Fibroblast of mammary gland (primary cell): ENCODE results near the gene NOXO1.
A peak's percentile ranks its signal among the peaks of the same experiment; 100 is the strongest.
"Not testable (repeated sequence)": the region's sequence is repeated elsewhere in the genome, so short reads cannot be mapped to it uniquely, and the experiment has no call there.

ENCODE experiments used
- DNase-seq: peaks from one replicate; pipeline ENCODE4 v3.0.0-alpha.2; 2010; ENCODE audit warnings: low read depth
- H3K4me3 ChIP-seq: 2 replicates; pipeline ENCODE4 v1.5.1; 2011; ENCODE audit warnings: low read depth, mild to moderate bottlenecking, low read length, moderate library complexity; ENCODE audit not compliant: control insufficient read depth
- CTCF ChIP-seq: conservative IDR thresholded peaks from 2 replicates; pipeline ENCODE4 v1.5.1; 2011; ENCODE audit warnings: low read depth, low read length, inconsistent platforms; ENCODE audit not compliant: control insufficient read depth, insufficient read depth

Gene NOXO1

DNA sequence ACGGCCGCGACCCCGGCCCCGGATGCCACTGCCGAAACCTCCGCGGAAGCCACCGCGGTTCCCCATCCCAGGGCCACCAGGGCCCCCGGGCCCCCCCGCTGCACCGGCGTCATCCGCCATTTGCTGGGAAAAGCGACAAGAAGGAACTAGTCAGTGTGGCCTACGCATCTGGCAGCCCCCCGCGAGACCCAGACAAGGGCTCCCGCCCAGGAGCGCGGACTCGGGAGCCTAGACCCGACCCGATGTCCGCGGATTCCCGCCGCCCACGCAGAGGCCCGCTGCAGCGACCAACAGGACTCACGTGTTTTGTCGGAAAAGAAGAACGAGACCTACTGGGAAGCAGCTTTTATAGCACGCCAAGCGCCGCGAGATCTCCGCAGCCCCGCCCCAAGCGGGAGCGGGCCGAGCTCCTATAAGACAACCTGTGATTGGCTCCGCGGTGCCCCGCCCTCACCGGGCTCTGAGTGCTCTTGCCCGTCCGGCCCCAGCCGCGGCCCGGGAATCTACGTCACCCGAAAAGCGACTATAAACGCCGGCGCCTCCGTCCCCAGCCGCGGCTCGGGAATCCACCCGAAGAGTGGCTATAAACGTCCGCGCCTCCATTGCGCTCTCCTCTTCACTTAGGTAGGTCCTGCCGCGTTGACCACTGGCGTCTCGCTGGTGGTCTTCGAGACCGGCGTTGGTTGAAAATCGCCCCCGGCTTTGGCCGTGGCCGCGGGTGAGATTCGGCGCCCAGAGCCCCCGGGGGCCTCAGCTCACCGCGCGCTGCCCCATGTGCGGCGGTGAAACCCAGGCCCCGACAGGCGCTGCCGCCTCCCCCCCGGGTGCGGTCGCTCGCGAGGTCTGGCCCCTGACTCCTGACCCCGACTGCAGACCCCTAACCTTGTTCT, 16.5 kb downstream of the NOXO1 start, which contains the start of gene RPS2:
RPS2 (minus strand) TSS at position 321 of the 890 bp plus-strand sequence; CDS start at position 120, 201 bp downstream.
- TF ChIP-seq CTCF = no peak
- H3K4me3 ChIP-seq = peak within 1 kb of the TSS; percentile 95
- DNase-seq = peak; percentile 98

DNA sequence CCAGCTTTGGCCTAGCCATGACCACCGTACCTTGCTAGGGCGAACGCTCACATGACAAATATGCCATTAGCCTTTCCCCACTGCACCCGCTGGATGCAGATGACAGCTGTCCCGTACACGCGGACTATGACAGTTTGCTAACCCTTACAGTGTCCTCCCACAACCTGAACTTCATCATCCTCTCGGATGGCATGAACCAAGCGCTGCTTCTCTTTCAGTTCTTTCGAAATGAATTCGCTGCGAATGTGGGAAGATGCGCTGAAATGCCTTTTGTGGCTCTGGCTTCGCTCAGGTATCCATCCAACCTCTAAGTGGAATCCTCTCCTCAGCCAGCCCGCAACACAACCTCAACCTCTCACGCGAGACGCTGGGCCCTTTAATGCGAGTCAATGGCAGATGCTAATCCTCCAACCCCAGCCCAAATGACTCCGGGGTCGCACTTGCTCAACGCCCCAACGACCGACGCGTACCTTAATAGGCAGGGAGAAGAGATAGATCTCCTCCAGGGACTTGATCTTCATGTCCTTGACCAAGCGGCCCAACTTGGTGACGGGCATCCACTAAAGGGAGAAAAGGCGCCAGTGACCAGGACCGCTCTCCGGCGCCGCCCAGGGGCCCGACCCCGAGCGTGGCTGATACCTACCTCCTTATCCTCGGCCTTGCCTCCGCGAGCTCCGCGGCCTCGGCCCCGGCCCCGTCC, 17.3 kb downstream of the NOXO1 start:
- no peak for DNase-seq
- no peak for TF ChIP-seq CTCF
- H3K4me3 ChIP-seq = peak overlapping the region; percentile 95

GRCh38 chr16:1962161-1963153, 18.8 kb downstream of the NOXO1 start:
- DNase-seq = not testable (repeated sequence)
- H3K4me3 ChIP-seq = peak overlapping the region; percentile 95

DNA sequence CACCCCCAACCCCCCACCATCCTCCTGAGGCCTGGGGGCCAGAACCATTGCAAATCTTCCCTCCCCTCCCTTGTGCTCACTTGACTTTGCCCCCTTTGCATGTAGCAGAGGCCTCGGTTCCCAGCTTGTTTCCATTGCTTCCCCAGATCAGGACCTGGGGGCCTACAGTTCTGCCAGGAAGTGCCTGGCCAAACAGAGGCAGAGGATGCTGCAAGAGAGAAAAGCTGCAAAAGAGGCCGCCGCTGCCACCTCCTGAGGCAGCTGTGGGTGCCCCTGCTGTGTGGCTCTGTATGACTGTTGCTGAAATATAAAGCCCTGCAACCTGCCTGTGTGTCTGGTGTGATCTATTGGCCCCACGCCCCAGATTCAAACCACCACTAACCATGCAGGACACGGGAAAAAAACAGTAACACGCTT, 19.6 kb downstream of the NOXO1 start:
- no peak for TF ChIP-seq CTCF
- no peak for DNase-seq
- no peak overlapping the region for H3K4me3 ChIP-seq

- TF ChIP-seq CTCF = no peak
- peak overlapping the region; percentile 79 for H3K4me3 ChIP-seq
- peak; percentile 65 for DNase-seq
Measured at GRCh38 chr16:1960665-1961630, 20.3 kb downstream of the NOXO1 start.

DNA sequence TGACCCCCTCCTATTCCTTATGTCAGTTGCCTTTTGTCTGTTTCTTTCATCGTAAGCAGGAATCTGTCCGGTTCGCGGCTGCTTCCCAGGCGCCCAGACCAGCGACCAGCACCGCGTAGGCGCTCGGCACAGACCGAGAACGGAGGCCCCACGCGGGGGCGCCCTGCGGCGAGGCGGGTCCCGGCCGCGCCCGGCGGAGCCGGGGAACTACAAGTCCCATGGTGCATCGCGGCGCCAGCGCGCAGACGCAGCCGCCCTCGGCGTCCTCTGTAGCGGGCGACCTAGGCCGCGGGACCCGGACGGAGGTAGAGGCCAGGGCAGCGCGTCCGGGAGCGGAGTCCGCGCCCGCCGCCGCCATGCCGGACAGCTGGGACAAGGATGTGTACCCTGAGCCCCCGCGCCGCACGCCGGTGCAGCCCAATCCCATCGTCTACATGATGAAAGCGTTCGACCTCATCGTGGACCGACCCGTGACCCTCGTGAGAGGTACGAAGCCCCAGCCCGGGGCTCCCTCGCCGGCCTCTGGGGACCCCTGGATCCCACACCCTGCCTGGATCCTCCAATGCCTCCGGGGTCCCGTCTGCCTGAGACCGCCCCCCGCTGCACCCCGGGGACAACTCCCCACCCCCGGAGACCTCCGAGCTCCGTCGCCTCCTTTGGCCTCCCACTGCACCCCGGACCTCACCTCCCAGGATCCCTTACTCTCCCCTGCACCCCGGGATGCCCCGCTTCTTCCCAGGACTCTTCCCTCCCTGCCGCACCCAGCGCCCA, 21.8 kb downstream of the NOXO1 start, which contains the start of gene NDUFB10:
NDUFB10 (plus strand) TSS at position 270 of the 771 bp plus-strand sequence; CDS start at position 357, 87 bp downstream.
- TF ChIP-seq CTCF = no peak
- peak; percentile 91 for DNase-seq
- H3K4me3 ChIP-seq = peak within 1 kb of the TSS; percentile 79
